Subcutaneous abdominal adipose tissue (tissue), 5 donors: ENCODE data around the gene CLN5.
A peak's percentile ranks its signal among the peaks of the same experiment; 100 is the strongest.

Experiments
- H3K27ac ChIP-seq: one replicate; pipeline ENCODE4 v1.7.0; 2013; ENCODE audit warnings: low read depth, mild to moderate bottlenecking, inconsistent platforms, low read length, moderate library complexity
- H3K27me3 ChIP-seq, 5 donors: one replicate each; pipeline ENCODE4 v1.7.0; 2013; ENCODE audit warnings: low read length in 5 of 5, inconsistent platforms in 1 of 5; ENCODE audit not compliant: control insufficient read depth in 5 of 5, insufficient read depth in 4 of 5
- H3K36me3 ChIP-seq, 5 donors: one replicate each; pipeline ENCODE4 v1.7.0; 2013; ENCODE audit warnings: low read length in 5 of 5; ENCODE audit not compliant: control insufficient read depth in 5 of 5, insufficient read depth in 5 of 5
- H3K4me1 ChIP-seq, 5 donors: one replicate each; pipeline ENCODE4 v1.7.0; 2013; ENCODE audit warnings: low read length in 5 of 5, mild to moderate bottlenecking in 3 of 5, moderate library complexity in 1 of 5; ENCODE audit not compliant: control insufficient read depth in 5 of 5, insufficient read depth in 5 of 5
- H3K4me3 ChIP-seq, 5 donors: one replicate each; pipeline ENCODE4 v1.7.0; 2013; ENCODE audit warnings: low read length in 5 of 5, low read depth in 1 of 5
- H3K9ac ChIP-seq, 5 donors: one replicate each; pipeline ENCODE4 v1.7.0; 2013; ENCODE audit warnings: low read length in 5 of 5, mild to moderate bottlenecking in 4 of 5, moderate library complexity in 3 of 5
- H3K9me3 ChIP-seq, 5 donors: one replicate each; pipeline ENCODE4 v1.7.0; 2013; ENCODE audit warnings: low read length in 5 of 5; ENCODE audit not compliant: control insufficient read depth in 5 of 5
- donor health status: healthy.
- donor health status: healthy.
- donor health status: healthy.
- donor health status: healthy.
- donor health status: healthy.

Gene CLN5

DNA sequence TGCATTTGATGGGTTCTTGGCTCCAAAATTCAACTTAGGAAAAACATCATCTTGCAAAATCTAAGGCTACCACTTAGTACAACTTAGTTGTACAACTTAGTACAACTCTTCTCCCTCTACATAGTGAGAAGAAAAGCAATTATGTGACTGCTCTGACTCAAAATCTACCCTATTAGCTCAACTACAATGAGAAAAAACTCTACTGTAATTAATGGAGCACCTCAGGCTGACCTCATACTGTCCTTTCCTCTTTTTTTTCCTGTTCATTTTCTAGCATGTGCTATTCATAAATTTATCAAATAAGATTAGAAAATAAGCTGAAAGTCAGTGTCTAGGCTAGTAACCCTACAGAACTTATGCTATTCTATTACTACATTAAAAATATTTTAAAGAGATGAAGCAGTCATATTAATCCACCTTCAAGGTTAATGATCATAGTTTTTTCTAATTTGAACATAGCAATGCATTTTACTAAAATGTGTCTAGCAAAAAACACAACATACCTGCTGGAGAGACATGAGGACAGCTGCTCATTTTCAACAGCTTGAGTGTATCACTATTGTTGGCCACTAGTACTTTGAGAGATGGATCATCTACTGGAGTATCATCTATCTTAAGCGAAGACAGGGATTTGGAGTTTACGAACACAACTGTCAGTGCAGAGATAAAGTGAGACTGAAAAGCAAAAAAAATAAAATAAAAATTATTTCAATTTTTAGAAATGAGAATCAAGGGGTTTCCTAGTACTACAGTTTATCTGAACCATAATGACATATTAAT lies 23.2 kb downstream of the CLN5 start:
- peaks cover 43 to 72% (median 59%) of the 10 kb centered on the region in 5 donors for H3K36me3 ChIP-seq
- H3K27ac ChIP-seq: no peak overlapping the region
- no peaks in the 10 kb centered on the region for H3K9me3 ChIP-seq
- no peak overlapping the region for H3K9ac ChIP-seq
- H3K4me3 ChIP-seq: no peak overlapping the region
- no peaks in the 10 kb centered on the region for H3K27me3 ChIP-seq
- H3K4me1 ChIP-seq: peaks cover 0 to 39% (median 16%) of the 10 kb centered on the region in 5 donors

DNA sequence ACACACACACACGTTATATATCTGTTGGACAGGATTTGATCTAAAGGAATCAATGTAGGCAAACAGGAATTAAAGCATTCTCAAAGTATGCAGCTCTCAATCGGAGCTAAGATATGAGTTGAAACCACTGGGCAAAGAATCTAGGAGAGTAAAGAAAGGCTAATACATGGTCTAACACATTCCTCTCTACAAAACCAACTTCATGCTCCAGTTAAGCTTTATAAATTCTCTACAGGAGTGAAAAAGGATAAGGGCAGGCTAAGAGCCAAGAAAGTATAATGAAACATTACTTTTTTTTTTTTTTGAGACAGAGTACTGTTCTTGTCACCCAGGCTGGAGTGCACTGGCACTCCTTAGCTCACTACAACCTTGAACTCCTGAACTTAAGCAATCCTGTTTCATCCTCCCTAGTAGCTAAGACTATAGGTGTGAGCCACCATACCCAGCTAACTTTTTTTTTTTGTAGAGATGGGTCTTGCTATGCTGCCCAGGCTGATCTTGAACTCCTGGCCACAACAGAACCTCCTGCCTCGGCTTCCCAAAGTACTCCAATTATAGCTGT lies 24.5 kb downstream of the CLN5 start:
- no peak overlapping the region for H3K4me3 ChIP-seq
- no peaks in the 10 kb centered on the region for H3K9me3 ChIP-seq
- H3K27ac ChIP-seq: peak overlapping the region; percentile 19
- no peak overlapping the region for H3K9ac ChIP-seq
- peaks cover 0 to 48% (median 26%) of the 10 kb centered on the region in 5 donors for H3K4me1 ChIP-seq
- H3K36me3 ChIP-seq: peaks cover 34 to 60% (median 53%) of the 10 kb centered on the region in 5 donors
- no peaks in the 10 kb centered on the region for H3K27me3 ChIP-seq

DNA sequence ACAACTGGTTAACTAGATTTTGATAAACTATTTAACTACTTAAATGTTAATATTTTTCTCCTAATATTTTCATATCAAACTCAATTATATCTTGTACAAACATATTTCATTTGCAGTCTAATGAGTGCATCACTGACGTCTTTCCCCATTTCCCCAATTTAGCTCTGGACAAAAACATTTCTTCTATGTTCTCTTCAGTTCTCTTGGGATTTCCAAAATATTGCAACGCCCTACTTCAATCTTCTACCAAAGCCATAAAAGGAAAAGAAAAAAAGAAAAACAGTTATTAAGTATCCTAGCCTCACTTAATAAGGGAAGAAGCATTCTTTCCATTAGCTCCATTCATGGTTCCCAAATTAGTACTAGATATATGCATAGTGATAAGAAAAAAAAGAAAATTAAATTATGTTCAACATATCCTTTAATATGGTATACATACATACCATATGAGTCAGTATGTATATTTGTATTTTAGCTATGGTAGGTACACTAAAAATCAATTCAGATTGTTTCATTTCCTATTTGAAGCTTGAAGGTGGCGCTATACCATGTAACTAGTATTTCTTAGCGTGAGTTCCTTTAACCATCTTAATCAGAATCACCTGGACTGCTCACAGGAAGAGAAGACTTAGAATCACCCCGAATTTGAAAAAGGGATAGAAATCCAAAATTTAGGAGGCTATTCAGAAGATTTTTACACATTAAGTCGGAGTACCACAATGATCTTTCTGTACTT lies 25.2 kb downstream of the CLN5 start:
- Histone ChIP-seq H3K4me3 (no peak overlapping the region), H3K4me1 (peaks cover 0 to 52% (median 32%) of the 10 kb centered on the region in 5 donors), H3K9me3 (no peaks in the 10 kb centered on the region), H3K27me3 (no peaks in the 10 kb centered on the region), H3K9ac (peak overlapping the region in 1 of 5 donors; percentile 11), H3K36me3 (peaks cover 27 to 53% (median 46%) of the 10 kb centered on the region in 5 donors), H3K27ac (peak overlapping the region; percentile 19)

DNA sequence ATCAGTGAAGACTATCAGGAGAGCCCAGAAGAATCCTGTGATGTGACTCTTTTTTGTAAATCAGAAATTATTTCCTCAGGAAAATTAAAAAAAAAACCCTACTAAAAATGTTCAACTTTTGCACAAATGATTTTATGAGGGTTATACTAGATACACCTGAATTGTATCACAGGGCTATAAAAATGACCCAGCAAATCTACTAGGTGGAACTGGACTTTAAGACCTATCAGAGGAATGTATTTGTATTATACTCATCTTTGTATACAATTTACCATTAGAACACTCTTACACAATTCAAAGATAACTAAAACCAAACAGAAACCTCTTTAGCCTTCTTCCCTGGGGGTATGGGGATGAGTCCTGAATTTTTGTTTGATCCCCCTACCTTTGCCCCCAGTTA lies 27.9 kb downstream of the CLN5 start:
- Histone ChIP-seq H3K9me3 (no peaks in the 10 kb centered on the region), H3K36me3 (peaks cover 5 to 27% (median 23%) of the 10 kb centered on the region in 5 donors), H3K4me3 (no peak overlapping the region), H3K27me3 (no peaks in the 10 kb centered on the region), H3K27ac (no peak overlapping the region), H3K4me1 (peaks cover 0 to 67% (median 56%) of the 10 kb centered on the region in 5 donors), H3K9ac (no peak overlapping the region)

DNA sequence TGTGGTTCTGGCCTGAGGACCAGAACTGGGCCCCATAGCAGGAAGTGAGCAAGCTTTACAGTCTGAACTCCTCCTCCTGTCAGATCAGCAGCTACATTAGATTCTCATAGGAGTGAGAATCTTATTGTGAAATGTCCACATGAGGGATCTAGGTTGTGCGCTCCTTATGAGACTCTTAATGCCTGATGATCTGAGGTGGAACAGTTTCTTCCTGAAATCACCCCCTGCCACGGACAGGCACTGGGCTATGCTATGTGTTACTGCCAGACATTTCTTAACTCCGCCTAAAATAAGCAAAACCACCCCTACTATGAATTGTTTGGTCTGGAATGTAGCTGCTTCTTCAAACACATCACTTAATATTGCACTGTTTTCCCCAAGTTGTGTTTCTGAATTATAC lies 30.5 kb downstream of the CLN5 start:
- peak overlapping the region; percentile 15 for H3K27ac ChIP-seq

DNA sequence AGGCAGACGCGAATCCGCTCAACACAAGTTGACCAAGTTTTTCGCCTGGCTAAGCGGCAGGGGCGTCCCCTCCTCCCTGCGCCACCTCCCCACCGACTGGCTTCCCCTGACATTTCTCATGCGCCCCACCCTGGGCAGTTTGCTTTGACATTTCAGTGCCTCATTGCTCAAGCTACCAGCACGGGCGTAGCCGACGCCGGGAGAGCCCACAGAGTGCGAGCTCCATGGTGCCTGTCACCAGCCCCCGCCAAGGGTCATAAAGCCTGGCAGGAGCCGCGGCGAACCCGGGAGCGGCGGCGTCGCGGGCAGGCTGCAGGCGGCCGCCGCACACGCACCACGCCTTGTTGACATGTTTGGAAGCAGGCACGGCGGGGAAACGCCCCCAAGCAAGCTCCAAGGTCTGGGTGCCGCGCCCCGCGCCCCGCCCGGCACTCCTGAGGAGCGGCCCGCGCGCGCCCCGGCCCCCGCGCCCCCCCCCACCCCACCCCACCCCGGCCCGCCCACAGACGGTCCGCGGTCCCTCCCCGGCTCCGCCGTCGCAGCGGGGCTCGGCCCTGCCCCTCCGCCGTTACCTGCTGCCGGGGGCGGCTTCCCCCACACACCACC lies 34.5 kb downstream of the CLN5 start:
- Histone ChIP-seq H3K27me3 (no peaks in the 10 kb centered on the region), H3K9ac (peak overlapping the region in 4 of 5 donors; percentile 68 to 92 (median 86)), H3K27ac (peak overlapping the region; percentile 94)

More for the DNA sequence above, 30.5 kb downstream of the CLN5 start:
- Histone ChIP-seq H3K4me3 (no peak overlapping the region), H3K36me3 (peaks cover 0 to 8% (median 6%) of the 10 kb centered on the region in 5 donors), H3K9ac (peak overlapping the region in 3 of 5 donors; percentile 8 to 28 (median 11)), H3K9me3 (no peaks in the 10 kb centered on the region), H3K27me3 (no peaks in the 10 kb centered on the region), H3K4me1 (peaks cover 0 to 66% (median 58%) of the 10 kb centered on the region in 5 donors)

DNA sequence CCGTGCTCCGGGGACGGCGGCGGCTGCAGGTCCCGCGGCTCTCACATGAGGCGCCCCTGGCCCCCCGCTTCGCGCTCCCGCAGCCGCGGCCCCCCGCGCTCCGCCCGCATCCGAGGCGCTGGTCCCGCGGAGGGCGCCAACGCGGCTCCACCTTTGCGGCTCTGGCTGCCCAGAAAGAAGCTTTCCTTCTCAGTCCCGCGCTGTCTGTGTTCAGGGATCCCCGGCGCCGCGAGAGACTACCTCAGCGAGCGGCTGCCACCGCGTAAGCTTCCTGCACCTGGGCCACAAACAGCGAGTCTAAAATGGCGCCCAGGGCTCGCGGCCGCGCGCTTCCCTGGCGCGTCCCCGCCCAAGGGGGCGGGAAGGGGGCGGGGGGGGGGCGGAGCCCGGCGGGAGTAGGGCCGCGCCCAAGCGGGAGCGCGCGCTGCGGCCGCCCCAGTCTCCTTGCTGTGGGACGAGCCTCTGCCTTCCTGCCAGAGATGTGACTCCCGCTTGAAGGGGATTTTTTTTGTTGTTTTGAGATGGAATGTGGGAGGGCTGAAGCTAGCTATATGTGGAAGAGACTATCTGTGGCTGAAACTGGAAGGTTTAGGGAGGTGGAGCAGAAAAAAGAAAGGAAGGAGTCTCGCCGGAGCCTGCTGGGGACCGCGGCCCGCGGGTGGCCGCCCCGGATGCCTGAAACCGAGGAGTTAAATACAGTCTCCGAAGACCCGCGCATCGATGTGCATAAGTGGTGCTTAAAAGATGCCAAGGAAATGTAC lies 35.2 kb downstream of the CLN5 start, which contains the start of gene FBXL3:
FBXL3 (minus strand) TSS at position 299 of the 761 bp plus-strand sequence. CDS start 5,299 bp downstream, outside the sequence.
- H3K36me3 ChIP-seq: no peaks in the 10 kb centered on the region
- H3K4me1 ChIP-seq: peaks cover 0 to 52% (median 50%) of the 10 kb centered on the region in 5 donors
- no peaks in the 10 kb centered on the region for H3K27me3 ChIP-seq
- H3K4me3 ChIP-seq: peak within 1 kb of the TSS; percentile 89 to 96 (median 92)
- H3K9me3 ChIP-seq: no peaks in the 10 kb centered on the region
- H3K9ac ChIP-seq: peak within 1 kb of the TSS; percentile 75 to 92 (median 84)
- H3K27ac ChIP-seq: peak within 1 kb of the TSS; percentile 94

More for the DNA sequence above, 34.5 kb downstream of the CLN5 start:
- Histone ChIP-seq H3K36me3 (no peaks in the 10 kb centered on the region), H3K4me3 (peak overlapping the region; percentile 89 to 96 (median 92)), H3K4me1 (peaks cover 0 to 57% (median 53%) of the 10 kb centered on the region in 5 donors), H3K9me3 (no peaks in the 10 kb centered on the region)

DNA sequence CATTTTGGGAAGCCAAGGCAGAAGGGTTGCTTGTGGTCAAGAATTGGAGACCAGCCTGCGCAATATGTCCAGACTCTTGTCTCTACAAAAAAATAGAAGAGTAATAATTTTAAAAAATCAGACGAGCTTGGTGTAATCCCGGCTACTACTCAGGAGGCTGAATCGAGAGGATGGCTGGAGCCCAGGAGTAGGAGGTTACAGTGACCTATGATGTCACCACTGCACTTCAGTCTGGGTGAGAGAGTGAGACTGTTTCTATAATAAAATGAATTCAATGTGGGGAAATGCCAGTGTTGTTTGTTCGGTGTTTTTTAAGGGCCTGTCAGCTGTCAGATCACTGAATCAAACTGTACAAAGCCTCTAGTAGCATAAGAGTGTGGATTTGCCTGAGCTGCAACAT lies 36.3 kb downstream of the CLN5 start:
- peak overlapping the region; percentile 94 for H3K27ac ChIP-seq
- H3K27me3 ChIP-seq: no peaks in the 10 kb centered on the region
- H3K4me3 ChIP-seq: peak overlapping the region; percentile 22 to 94 (median 87)
- H3K4me1 ChIP-seq: peaks cover 0 to 41% (median 40%) of the 10 kb centered on the region in 5 donors
- H3K9me3 ChIP-seq: no peaks in the 10 kb centered on the region
- peak overlapping the region in 1 of 5 donors; percentile 81 for H3K9ac ChIP-seq
- H3K36me3 ChIP-seq: no peaks in the 10 kb centered on the region

DNA sequence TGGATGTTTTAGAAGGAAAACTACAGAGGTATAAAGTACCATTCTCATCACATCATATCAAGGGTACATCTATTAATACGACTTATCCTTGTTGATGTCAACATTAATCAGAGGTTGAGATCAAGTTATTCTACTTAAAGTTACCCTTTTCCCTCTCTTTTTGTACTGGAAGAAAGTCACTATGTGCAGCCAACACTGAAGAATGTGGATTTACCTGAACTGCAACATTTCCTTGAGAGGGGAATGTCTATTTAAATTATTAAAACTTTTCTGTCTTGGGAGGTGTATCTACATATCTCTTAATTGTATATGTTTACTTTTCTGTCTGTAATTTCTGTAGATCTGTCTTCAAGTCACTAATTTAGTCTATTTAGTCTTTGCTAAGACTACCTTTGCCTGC lies 37.6 kb downstream of the CLN5 start:
- Histone ChIP-seq H3K9me3 (no peaks in the 10 kb centered on the region), H3K4me3 (no peak overlapping the region), H3K9ac (no peak overlapping the region), H3K27me3 (no peaks in the 10 kb centered on the region), H3K4me1 (peaks cover 0 to 29% (median 28%) of the 10 kb centered on the region in 5 donors), H3K27ac (no peak overlapping the region), H3K36me3 (no peaks in the 10 kb centered on the region)
